ENCODE measurements around the gene RADIL. TPM values are rescaled to one million over a fixed set of nuclear protein-coding genes. Genes with fewer than 3 reads are reported as not detected.

RADIL gene
- total RNA-seq, 2 donors from 2014 or later: 7.7 to 16.0 TPM

GRCh38 chr7:4882169-4883032, 1.1 kb downstream of the RADIL start:
- peak overlapping the region; percentile 68 to 78 for H3K4me3 ChIP-seq
- no peaks in the 10 kb centered on the region for H3K27me3 ChIP-seq
- peaks cover 0 to 26% of the 10 kb centered on the region in 2 donors for H3K4me1 ChIP-seq
- H3K27ac ChIP-seq: peak overlapping the region; percentile 81 to 83
- H3K9me3 ChIP-seq: no peaks in the 10 kb centered on the region
- H3K36me3 ChIP-seq: peaks cover 4% of the 10 kb centered on the region
- DNase-seq (ENCODE audit: low spot score): peak; percentile 93
- no peak for TF ChIP-seq CTCF (IDR thresholded peaks at IDR 0.05)

GRCh38 chr7:4880218-4880617, 3.3 kb downstream of the RADIL start:
- Histone ChIP-seq H3K36me3 (peaks cover 14% of the 10 kb centered on the region), H3K9me3 (no peaks in the 10 kb centered on the region), H3K4me1 (peaks cover 0 to 26% of the 10 kb centered on the region in 2 donors), H3K27me3 (no peaks in the 10 kb centered on the region), H3K4me3 (peak overlapping the region in 1 of 2 donors; percentile 24), H3K27ac (peak overlapping the region; percentile 1 to 5)
- TF ChIP-seq CTCF (IDR thresholded peaks at IDR 0.05): no peak
- no peak for DNase-seq (ENCODE audit: low spot score)

GRCh38 chr7:4879396-4880081, 4.0 kb downstream of the RADIL start:
- Histone ChIP-seq H3K9me3 (no peaks in the 10 kb centered on the region), H3K4me1 (peaks cover 0 to 26% of the 10 kb centered on the region in 2 donors), H3K4me3 (peak overlapping the region in 1 of 2 donors; percentile 24), H3K27me3 (no peaks in the 10 kb centered on the region), H3K27ac (peak overlapping the region; percentile 1 to 5), H3K36me3 (peaks cover 14% of the 10 kb centered on the region)
- DNase-seq (ENCODE audit: low spot score): no peak
- TF ChIP-seq CTCF (IDR thresholded peaks at IDR 0.05): no peak

GRCh38 chr7:4878336-4879335, 4.9 kb downstream of the RADIL start:
- H3K27me3 ChIP-seq: no peaks in the 10 kb centered on the region
- peaks cover 14% of the 10 kb centered on the region for H3K36me3 ChIP-seq
- DNase-seq (ENCODE audit: low spot score): no peak
- no peak for TF ChIP-seq CTCF (IDR thresholded peaks at IDR 0.05)
- H3K4me3 ChIP-seq: peak overlapping the region in 1 of 2 donors; percentile 24
- no peaks in the 10 kb centered on the region for H3K9me3 ChIP-seq
- peaks cover 0 to 26% of the 10 kb centered on the region in 2 donors for H3K4me1 ChIP-seq
- H3K27ac ChIP-seq: peak overlapping the region in 1 of 2 donors; percentile 1

- H3K4me1 ChIP-seq: peaks cover 0 to 35% of the 10 kb centered on the region in 2 donors
- H3K4me3 ChIP-seq: no peak overlapping the region
- H3K9me3 ChIP-seq: no peaks in the 10 kb centered on the region
- TF ChIP-seq CTCF (IDR thresholded peaks at IDR 0.05): no peak
- DNase-seq (ENCODE audit: low spot score): no peak
- H3K27ac ChIP-seq: no peak overlapping the region
- H3K36me3 ChIP-seq: peaks cover 14% of the 10 kb centered on the region
- H3K27me3 ChIP-seq: no peaks in the 10 kb centered on the region
Observed at GRCh38 chr7:4876586-4876985, 6.9 kb downstream of the RADIL start.

Data from right atrium auricular region (tissue), 2 donors.